SKM-1 (cell line): ENCODE data around the gene SHD.
"Not testable (repeated sequence)": the region's sequence is repeated elsewhere in the genome, so short reads cannot be mapped to it uniquely, and the experiment has no call there.

Experiments
- DNase-seq: peaks from one replicate; lab custom pipeline; 2025; ENCODE audit not compliant: unreplicated experiment; lab: John Stamatoyannopoulos, UW

SHD gene

GRCh38 chr19:4266253-4267000 lies 12.6 kb upstream of the SHD start:
- no peak for DNase-seq

DNA sequence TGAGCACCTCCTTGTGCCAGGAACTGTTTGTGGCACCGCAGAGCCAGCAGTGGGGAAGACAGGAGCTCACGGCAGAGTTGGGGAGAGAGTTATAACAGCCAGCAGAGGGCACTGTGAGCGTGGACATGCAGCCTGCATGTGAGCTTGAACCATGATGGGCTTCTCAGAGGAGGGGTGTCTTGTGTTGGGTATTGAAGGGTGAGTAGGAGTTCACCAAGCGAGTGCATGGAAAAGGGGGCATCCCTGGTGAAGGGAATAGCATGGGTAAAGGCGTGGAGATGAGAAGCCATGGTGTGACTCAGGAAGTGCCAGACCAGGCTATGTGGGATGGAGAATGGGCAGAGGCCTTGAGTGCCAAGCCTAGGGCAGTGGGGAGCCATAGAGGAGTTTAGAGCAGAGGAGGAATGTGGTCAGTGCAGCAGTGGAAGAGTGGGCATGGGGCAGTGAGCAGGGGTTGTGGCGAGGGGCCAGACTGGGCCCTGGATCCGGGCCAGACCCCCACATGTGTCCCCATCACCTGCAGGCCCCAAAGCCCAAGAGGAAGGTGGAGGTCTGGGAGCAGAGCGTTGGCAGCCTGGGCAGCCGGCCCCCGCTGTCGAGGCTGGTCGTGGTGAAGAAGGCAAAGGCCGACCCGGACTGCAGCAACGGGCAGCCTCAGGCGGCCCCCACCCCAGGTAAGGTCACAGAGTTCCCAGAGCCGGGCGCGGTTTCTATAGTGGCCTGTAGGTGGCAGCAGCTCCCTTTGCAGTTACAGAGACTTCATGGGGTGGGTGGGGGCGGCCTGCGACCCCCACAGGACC lies 11.8 kb upstream of the SHD start:
- DNase-seq = peak; percentile 15

DNA sequence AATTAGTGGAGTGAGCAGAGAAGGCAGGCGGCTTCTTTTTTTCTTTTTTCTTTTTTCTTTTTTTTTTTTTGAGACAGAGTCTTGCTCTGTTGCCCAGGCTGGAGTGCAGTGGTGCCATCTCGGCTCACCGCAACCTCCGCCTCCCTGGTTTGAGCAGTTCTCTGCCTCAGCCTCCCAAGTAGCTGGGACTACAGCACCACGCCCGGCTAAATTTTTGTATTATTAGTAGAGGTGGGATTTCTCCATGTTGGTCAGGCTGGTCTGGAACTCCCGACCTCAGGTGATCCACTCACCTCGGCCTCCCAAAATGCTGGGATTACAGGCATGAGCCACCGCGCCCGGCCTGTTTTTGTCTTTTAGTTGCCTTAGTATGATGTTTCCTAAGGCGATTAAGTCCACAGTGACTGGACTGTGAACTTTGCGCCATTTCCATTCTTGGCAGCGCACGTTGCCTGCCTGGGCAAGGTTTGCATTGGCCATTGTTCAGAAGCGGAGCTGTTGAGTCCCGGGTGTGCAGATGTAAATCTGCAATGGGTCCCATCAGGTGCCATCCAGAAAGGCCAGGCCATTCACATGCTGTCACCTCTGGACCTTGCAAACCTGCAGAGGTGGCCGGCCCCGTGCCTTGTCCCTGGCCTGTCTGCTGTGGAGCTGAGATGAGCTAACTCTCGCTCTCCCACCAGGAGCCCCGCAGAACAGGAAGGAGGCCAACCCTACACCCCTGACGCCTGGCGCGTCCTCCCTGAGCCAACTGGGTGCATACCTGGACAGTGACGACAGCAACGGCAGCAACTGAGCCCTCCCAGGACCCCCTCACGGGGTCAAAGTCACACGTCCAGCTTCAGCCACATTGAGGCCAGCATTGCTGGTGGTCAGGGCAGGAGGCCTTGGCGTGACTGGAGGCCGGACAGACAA lies 10.9 kb upstream of the SHD start:
- no peak for DNase-seq

- DNase-seq = no peak
Measured at GRCh38 chr19:4268816-4269430, 10.1 kb upstream of the SHD start.

GRCh38 chr19:4272894-4273293 lies 6.2 kb upstream of the SHD start:
- DNase-seq = no peak

- DNase-seq = not testable (repeated sequence)
Measured at GRCh38 chr19:4274321-4274686, 4.8 kb upstream of the SHD start.

GRCh38 chr19:4277191-4277696 lies 1.8 kb upstream of the SHD start:
- no peak for DNase-seq

- DNase-seq = no peak
Measured at GRCh38 chr19:4278010-4278409, 1.1 kb upstream of the SHD start.

DNA sequence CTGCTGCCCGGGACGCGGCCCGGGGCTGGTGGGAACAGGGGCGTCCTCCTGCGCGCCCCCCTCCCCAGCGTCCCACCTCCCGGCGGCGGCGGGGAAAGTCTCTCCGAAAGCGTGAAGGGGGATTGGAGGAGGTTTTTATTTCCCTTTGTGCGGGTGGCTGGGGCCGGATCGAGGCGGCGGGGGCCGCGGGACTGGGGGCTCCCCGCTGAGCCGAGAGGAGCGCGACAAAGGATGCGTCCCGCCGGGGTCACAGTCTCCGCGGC lies 132 bp downstream of the SHD start:
- DNase-seq = no peak

- no peak for DNase-seq
Measured at GRCh38 chr19:4279530-4280422, 710 bp downstream of the SHD start.

DNA sequence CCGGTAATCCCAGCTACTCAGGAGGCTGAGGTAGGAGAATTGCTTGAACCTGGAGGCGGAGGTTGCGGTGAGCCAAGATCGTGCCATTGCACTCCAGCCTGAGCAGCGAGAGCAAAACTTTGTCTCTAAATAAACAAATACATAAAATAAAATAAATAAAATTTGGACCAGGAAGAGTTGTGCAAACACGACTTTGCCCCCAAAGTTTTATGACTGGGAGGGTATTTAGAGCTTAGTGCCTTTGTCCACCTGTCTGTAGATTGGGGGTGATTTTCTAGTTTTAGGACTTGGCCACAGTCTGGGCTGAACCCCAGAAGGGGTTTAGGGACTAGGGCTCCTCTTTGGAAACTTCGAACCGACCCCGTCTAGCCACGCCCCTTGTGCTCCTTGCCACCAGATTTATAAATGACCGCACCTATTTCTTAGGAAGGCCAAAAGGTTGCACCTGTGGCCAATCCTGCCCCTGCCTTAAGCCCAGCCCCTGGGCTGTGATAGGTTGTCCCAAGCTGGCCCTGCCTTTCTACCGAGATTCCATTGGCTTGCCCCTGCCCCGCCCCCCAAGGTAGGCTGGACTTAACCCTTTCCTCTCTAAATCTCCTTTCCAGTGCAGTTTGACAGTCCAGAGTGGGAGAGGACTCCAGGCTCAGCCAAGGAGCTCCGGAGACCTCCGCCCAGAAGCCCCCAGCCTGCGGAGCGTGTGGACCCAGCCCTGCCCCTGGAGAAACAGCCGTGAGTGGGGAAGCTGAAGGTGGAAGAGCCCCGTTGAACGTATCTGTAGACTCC lies 5.3 kb downstream of the SHD start:
- no peak for DNase-seq

DNA sequence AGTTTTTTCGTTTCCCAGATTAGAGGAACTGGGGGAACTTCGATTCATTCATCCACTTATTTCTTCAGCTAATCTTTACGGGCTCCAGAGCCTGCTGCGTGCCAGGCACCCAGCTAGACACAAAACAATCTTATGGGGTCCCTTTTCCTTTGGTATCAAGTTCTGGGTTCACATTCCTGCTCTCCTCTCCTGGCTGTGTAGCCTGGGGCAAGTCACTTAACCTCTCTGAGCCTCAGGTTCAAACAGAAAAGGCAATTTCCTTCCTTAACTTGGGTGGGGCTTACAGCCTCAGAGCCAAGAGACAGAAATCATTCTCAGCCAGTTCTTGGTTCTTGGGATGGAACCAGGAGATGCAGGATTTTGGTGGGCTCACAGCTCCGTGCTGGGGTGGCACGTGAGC lies 5.9 kb downstream of the SHD start:
- no peak for DNase-seq

- DNase-seq = not testable (repeated sequence)
Measured at GRCh38 chr19:4286141-4286540, 7.1 kb downstream of the SHD start.

GRCh38 chr19:4288091-4288777 lies 9.2 kb downstream of the SHD start:
- no peak for DNase-seq

DNA sequence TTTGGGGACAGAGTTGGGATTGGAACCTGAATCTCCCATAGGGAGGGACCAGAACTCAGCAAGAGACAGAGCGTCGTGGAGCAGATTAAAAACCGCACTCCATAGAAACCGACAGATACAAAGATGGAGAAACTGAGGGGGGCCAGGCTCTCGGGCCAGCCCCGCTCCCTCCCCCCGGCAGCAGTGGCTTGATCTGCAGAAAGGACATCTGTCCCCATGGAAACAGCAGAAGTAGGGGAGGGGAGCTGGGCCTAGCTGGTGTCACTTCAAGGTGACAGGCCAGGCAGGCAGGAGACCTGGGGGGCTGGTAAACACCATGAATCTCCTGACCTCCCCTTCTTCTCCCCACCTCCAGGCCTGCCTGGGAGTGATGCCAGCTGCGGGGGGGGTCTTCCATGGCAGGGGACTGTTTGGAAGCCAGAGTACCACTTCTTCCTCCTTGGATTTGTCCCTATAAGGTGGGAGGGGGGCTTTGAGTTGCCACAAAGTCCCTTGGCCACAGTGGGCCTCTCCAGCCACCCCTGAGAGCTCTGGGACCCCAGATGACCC lies 12.2 kb downstream of the SHD start:
- DNase-seq = no peak

GRCh38 chr19:4292515-4292914 lies 13.4 kb downstream of the SHD start:
- DNase-seq = no peak

- no peak for DNase-seq
Measured at GRCh38 chr19:4294389-4294788, 15.3 kb downstream of the SHD start.

DNA sequence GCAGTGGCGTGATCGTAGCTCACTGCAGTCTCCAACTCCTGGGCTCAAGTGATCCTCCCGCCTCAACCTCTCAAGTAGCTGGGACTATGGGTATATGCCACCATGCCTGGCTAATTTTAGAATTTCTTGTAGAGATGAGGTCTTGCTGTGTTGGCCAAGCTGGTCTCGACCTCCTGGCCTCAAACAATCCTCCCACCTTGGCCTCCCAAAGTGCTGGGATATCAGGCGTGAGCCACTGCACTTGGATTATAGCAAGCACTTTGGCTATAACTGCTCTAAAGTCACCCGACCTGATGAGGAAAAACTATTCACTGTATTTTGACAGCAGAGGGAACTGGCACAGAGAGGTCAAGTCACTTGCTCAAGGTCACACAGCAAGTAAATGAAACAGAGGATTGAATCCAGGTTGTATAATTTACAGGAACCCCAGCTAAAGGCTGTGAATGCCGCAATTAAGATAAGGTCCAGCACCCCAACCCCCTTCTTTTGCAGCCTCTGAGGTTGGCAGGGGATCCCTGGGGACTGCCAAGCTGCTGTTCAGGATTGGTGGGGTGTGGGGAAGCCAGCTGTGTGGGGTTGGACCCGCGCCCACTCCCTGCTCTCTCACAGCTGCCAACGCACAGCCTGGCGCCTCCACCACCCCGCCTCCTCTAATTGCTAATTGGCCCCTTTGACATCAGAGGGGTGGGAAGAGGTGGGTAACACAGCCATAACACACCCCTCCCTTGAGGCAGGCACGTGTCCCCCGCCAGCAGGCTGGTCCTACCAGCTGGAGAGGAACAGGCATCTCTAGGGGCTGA lies 17.1 kb downstream of the SHD start:
- no peak for DNase-seq
